Upper lobe of left lung (tissue), 4 donors: ENCODE measurements around the gene EYA3.

Source experiments
- CTCF ChIP-seq, 6 experiments: fragments of 450-650 bp in 4 of 6; fragments of 200-600 bp in 2 of 6; sonication (generic) in 2 of 6; IDR thresholded peaks; one replicate each; pipeline ENCODE4 v1.5.1; 2016 to 2019; ENCODE audit warnings: antibody characterized with exemption in 6 of 6
- POLR2AphosphoS5 ChIP-seq, 2 donors: sonication (generic); formaldehyde crosslinking; IDR thresholded peaks; one replicate each; pipeline ENCODE4 v1.5.1; 2017; ENCODE audit warnings: antibody characterized with exemption in 2 of 2

- no peak for TF ChIP-seq CTCF (IDR thresholded peaks at IDR 0.05)
- TF ChIP-seq POLR2AphosphoS5 (IDR thresholded peaks at IDR 0.05): no peak
Observed at GRCh38 chr1:28099050-28099769, 10.8 kb upstream of the EYA3 start.
